ENCODE measurements around the gene CCDC201. TPM values are rescaled to one million over a fixed set of nuclear protein-coding genes. Genes with fewer than 3 reads are reported as not detected.

CCDC201 gene
- total RNA-seq (not detected), total RNA-seq (0 to 0.10 (median 0) reads per million in 172 experiments)
- polyA plus RNA-seq (2013, experiment 1 of 2): not detected
- not detected for polyA plus RNA-seq (2013, experiment 2 of 2)

- no peaks in the 10 kb centered on the region for H3K4me1 Mint-ChIP-seq (ENCODE audit: low read depth)
- ATAC-seq (ENCODE audit: poor library complexity): no peak
- H3K27ac Mint-ChIP-seq: no peak within 1 kb of the TSS
- no peak within 1 kb of the TSS for H3K4me3 Mint-ChIP-seq
- H3K9me3 Mint-ChIP-seq: no peaks in the 10 kb centered on the region
- TF ChIP-seq CTCF (IDR thresholded peaks at IDR 0.05): no peak
- CTCF ChIA-PET: no interaction called here
- Histone ChIP-seq H3K36me3 (ENCODE audit: insufficient read depth, low read length) (no peaks in the 10 kb centered on the region), H3K4me1 (ENCODE audit: insufficient read depth, low read length) (no peaks in the 10 kb centered on the region), H3K27ac (ENCODE audit: low read depth in 1 of 2, low read length in 2 of 2) (no peak within 1 kb of the TSS), H3K9me3 (ENCODE audit: control insufficient read depth in 1 of 2, insufficient read depth in 1 of 2, low read length in 2 of 2) (peaks cover 4 to 9% of the 10 kb centered on the region in 2 experiments), H3K4me3 (ENCODE audit: low read length) (no peak within 1 kb of the TSS), H3K27me3 (ENCODE audit: control insufficient read depth in 1 of 2, insufficient read depth in 2 of 2, low read length in 2 of 2) (peaks cover 0 to 4% of the 10 kb centered on the region in 2 experiments)
- no peaks in the 10 kb centered on the region for H3K36me3 Mint-ChIP-seq (ENCODE audit: low read depth)
- POLR2A ChIA-PET: no interaction called here
- intact Hi-C loops (cut with DNase I, micrococcal nuclease): no loop called here
- H3K27me3 Mint-ChIP-seq: peaks cover 5% of the 10 kb centered on the region
- DNase-seq: no peak
Observed at GRCh38 chr7:45873035-45873354, at the start of gene CCDC201. TSS of gene CCDC201 (minus strand) at chr7:45873082. CDS start at chr7:45873007, 75 bp downstream.

GRCh38 chr7:45921699-45922519 lies 49.0 kb upstream of the CCDC201 start:
- intact Hi-C loops (cut with DNase I, micrococcal nuclease): no loop called here
- Mint-ChIP-seq H3K36me3 (ENCODE audit: low read depth) (no peaks in the 10 kb centered on the region), H3K4me3 (peak overlapping the region; percentile 28), H3K27me3 (peaks cover 80% of the 10 kb centered on the region), H3K27ac (peak overlapping the region; percentile 67), H3K4me1 (ENCODE audit: low read depth) (peaks cover 19% of the 10 kb centered on the region), H3K9me3 (no peaks in the 10 kb centered on the region)
- Histone ChIP-seq H3K27ac (ENCODE audit: low read depth in 1 of 2, low read length in 2 of 2) (no peak overlapping the region), H3K9me3 (ENCODE audit: control insufficient read depth in 1 of 2, insufficient read depth in 1 of 2, low read length in 2 of 2) (peaks cover 0 to 4% of the 10 kb centered on the region in 2 experiments), H3K4me1 (ENCODE audit: insufficient read depth, low read length) (peaks cover 33% of the 10 kb centered on the region), H3K27me3 (ENCODE audit: control insufficient read depth in 1 of 2, insufficient read depth in 2 of 2, low read length in 2 of 2) (peaks cover 38 to 61% of the 10 kb centered on the region in 2 experiments), H3K36me3 (ENCODE audit: insufficient read depth, low read length) (no peaks in the 10 kb centered on the region), H3K4me3 (ENCODE audit: low read length) (no peak overlapping the region)
- CTCF ChIA-PET: interaction anchor here (0.8 kb wide), 1 partner anchor 9 kb away, joined by 3 read pairs; no protein-coding TSS in a partner anchor
- TF ChIP-seq CTCF (IDR thresholded peaks at IDR 0.05): no peak
- POLR2A ChIA-PET: interaction anchor here (1.0 to 1.9 kb wide), 3 partner anchors 18 to 1155 kb away, joined by 3 to 6 read pairs (median 3); no protein-coding TSS in a partner anchor
- ATAC-seq (ENCODE audit: poor library complexity) (no peak), DNase-seq (peak in 5 of 14 experiments; percentile 11 to 51 (median 33))

- Histone ChIP-seq H3K4me1 (ENCODE audit: insufficient read depth, low read length) (peaks cover 33% of the 10 kb centered on the region), H3K36me3 (ENCODE audit: insufficient read depth, low read length) (no peaks in the 10 kb centered on the region), H3K9me3 (ENCODE audit: control insufficient read depth in 1 of 2, insufficient read depth in 1 of 2, low read length in 2 of 2) (peaks cover 0 to 4% of the 10 kb centered on the region in 2 experiments), H3K27ac (ENCODE audit: low read depth in 1 of 2, low read length in 2 of 2) (no peak overlapping the region), H3K27me3 (ENCODE audit: control insufficient read depth in 1 of 2, insufficient read depth in 2 of 2, low read length in 2 of 2) (peaks cover 38 to 63% of the 10 kb centered on the region in 2 experiments), H3K4me3 (ENCODE audit: low read length) (no peak overlapping the region)
- H3K36me3 Mint-ChIP-seq (ENCODE audit: low read depth): no peaks in the 10 kb centered on the region
- peaks cover 86% of the 10 kb centered on the region for H3K27me3 Mint-ChIP-seq
- H3K4me3 Mint-ChIP-seq: peak overlapping the region; percentile 12
- ChIA-PET CTCF (no interaction called here), POLR2A (interaction anchor here (1.0 to 1.9 kb wide), 2 partner anchors 19 to 153 kb away, joined by 3 to 6 read pairs; no protein-coding TSS in a partner anchor)
- DNase-seq (no peak), ATAC-seq (ENCODE audit: poor library complexity) (no peak)
- peaks cover 19% of the 10 kb centered on the region for H3K4me1 Mint-ChIP-seq (ENCODE audit: low read depth)
- intact Hi-C loops (cut with DNase I, micrococcal nuclease): no loop called here
- H3K27ac Mint-ChIP-seq: no peak overlapping the region
- no peaks in the 10 kb centered on the region for H3K9me3 Mint-ChIP-seq
- TF ChIP-seq CTCF (IDR thresholded peaks at IDR 0.05): no peak
Observed at GRCh38 chr7:45921381-45921698, 48.5 kb upstream of the CCDC201 start.
